Heart left ventricle (tissue), 13 donors: ENCODE measurements around the gene KCNQ1.

Experiments
- CTCF ChIP-seq, 12 donors: fragments of 200-600 bp; sonication (generic) in 4 of 12; IDR thresholded peaks; one replicate each; pipeline versions ENCODE4 v1.5.0 to v1.8.0; 2018 to 2022; ENCODE audit warnings: antibody characterized with exemption in 12 of 12, mild to moderate bottlenecking in 5 of 12
- POLR2A ChIP-seq, 2 donors: fragments of 450-650 bp; IDR thresholded peaks; one replicate each; pipeline ENCODE4 v1.6.1; 2017; ENCODE audit warnings: antibody characterized with exemption in 2 of 2, mild to moderate bottlenecking in 2 of 2, moderate library complexity in 2 of 2
- donor health status: ischemic (EF 13 %, LVEDD 7.1; RV severe dilation, severe dysfunction).
- donor health status: DM: no; HTN: yes; CAD: no.
- donor health status: DM: no; HTN: no; CAD: no.
- donor health status: ischemic (EF 25% LVEDD 6.9; RV normal size, moderate dysfunction).
- donor health status: ischemic (EF 25% LVEDD 5.7; RV mildly dilated, moderate dysfunction).
- donor health status: ischemic (EF 35%, LVEDD 5.7; RV mildly dilated, moderate dysfunction).
- donor health status: nonischemic (EF 11% LVEDD 7.7; RV severe dilation, severe dysfunction).
- donor health status: DM: yes; HTN: yes; CAD: no.
- donor health status: PGD.
- donor health status: ischemic (EF 29% LVEDD 5.4; RV normal size, mild dysfunction).
- donor health status: nonischemic (EF 23%, LVEDD 6.1; RV moderate dilation, normal function).

- no peak for TF ChIP-seq CTCF (IDR thresholded peaks at IDR 0.05)
- TF ChIP-seq POLR2A (IDR thresholded peaks at IDR 0.05) = no peak
Observed at GRCh38 chr11:2609345-2609744, 164.5 kb downstream of the KCNQ1 start.
